HG03103 (cell line): ENCODE results near the gene CHL1.
"Not testable (repeated sequence)": the region's sequence is repeated elsewhere in the genome, so short reads cannot be mapped to it uniquely, and the experiment has no call there.

Experiments used
- ATAC-seq: cut with Tn5 transposase; IDR thresholded peaks from one replicate; pipeline ENCODE4 v1.9.1; 2021; ENCODE audit warnings: low read depth; ENCODE audit not compliant: unreplicated experiment

CHL1 gene

DNA sequence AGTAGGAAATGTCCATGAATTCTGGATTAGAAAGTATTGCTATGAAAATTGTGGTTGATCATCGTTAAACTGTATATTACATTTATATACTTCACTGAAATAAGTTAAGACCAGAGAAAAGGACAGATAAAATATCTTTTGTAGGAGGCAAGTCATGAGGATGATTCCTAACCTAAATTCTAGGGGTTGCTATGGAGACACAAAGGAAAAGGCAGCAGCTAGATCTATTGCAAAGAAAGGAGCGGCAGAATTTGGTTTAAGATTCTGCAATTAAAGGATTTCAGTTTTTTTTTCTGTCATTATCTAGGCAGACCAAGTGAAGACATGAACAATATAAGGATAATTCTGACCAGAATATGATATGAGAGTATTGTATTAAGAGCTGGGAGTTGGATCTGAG lies 136.1 kb downstream of the CHL1 start:
- no peak for ATAC-seq

GRCh38 chr3:335240-335639 lies 138.7 kb downstream of the CHL1 start:
- no peak for ATAC-seq

GRCh38 chr3:339351-339750 lies 142.8 kb downstream of the CHL1 start:
- no peak for ATAC-seq

DNA sequence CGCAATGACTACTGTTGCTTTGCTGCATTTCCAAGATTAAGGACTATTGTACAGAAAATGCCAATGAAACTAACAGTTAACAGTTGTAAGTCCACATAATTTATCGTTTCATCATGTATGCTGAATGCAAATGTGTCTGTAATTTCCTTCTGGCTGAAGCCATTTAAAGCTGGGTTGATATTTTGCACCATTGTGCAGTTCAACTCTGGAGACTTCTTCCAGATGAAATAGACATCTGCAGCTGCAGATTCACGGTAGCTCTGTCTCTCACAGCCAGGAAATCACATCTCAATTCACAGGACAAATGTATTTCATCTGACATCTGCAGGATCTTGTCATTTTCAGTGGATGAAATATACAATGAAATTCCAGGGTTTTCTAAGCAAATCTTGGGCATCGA lies 145.4 kb downstream of the CHL1 start:
- ATAC-seq = no peak

- ATAC-seq = no peak
Measured at GRCh38 chr3:346186-346585, 149.6 kb downstream of the CHL1 start.

GRCh38 chr3:347581-347980 lies 151.0 kb downstream of the CHL1 start:
- no peak for ATAC-seq

DNA sequence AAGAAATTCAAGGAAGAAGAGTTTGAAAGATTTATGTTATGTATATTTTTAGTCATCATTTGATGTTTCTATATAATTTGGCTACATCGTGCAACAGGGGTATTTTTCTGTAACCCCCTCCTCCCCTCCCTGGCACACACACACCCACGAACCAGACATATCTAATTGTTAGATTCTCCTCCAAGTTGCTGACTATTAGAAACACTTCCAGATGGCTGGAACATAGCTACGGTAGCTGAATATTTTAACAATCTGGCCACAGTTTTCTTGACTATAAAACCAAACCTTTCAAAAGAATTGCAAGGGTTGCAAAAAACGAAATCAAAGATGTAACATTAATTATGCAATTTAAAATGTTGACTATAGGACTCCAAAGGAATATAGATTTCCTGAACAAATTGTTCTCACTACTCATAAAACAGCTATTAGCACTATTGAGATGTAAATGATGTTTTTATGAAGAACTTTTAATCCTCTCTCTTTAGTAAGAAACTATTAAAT lies 154.4 kb downstream of the CHL1 start:
- no peak for ATAC-seq

DNA sequence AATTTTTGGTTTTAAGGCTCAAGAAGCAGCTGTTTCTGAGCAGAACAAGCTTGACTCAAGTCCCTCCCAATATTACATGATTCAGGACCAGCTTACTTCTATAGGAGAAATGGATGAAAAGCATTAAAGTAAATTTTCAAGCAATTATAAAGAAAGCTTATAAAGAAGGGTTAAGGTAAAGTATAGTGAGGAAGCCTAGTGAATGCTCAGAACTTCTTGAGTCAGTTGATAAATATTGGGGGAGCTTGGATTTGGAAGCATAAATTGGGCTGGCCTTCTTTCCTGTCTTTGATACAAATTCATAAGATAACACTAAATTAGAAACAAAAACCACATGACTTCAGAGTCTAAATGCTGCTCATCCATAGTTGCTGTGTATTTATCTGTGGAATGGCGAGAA lies 156.0 kb downstream of the CHL1 start:
- no peak for ATAC-seq

GRCh38 chr3:353191-353739 lies 156.7 kb downstream of the CHL1 start:
- no peak for ATAC-seq

- peak; percentile 66 for ATAC-seq
Measured at GRCh38 chr3:354432-354831, 157.9 kb downstream of the CHL1 start.

DNA sequence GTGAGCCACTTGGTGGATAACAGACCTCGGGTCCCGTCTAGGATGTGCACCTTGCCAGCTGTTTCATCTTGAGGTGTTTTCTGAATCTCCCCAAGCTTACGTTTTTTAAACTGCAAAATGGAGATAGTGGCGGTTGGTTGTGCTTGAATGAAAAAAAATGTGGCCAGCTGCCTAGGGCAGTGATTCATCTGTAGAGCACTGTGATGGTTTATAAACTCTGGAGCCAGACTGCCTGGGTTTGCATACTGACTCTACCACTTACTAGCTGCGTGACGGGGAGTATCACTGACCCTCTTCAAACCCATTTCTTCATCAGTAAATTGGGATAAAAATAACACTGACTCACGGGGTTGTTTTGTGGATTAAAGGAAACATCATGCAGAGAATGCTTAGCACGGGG lies 159.1 kb downstream of the CHL1 start:
- ATAC-seq = no peak

- no peak for ATAC-seq
Measured at GRCh38 chr3:356952-357351, 160.4 kb downstream of the CHL1 start.

DNA sequence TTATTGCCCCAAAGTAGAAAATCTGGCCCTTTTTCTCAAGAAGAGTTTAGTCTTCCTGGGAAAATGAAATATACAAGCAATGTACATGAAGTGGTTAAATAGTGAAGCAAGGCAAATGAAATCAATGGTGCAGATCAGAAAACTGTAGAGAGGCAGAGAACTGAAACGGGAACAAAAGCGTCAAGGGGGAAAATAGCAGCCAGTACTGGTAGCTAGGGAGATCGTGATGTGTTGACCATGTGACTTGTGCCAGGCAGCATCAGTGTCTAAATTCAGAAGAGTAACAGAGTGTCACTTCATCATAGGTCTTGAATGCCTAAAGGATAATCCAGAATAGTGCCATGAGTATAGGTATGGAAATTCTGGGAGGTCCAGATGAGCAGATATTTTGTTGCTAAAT lies 163.1 kb downstream of the CHL1 start:
- peak; percentile 41 for ATAC-seq

DNA sequence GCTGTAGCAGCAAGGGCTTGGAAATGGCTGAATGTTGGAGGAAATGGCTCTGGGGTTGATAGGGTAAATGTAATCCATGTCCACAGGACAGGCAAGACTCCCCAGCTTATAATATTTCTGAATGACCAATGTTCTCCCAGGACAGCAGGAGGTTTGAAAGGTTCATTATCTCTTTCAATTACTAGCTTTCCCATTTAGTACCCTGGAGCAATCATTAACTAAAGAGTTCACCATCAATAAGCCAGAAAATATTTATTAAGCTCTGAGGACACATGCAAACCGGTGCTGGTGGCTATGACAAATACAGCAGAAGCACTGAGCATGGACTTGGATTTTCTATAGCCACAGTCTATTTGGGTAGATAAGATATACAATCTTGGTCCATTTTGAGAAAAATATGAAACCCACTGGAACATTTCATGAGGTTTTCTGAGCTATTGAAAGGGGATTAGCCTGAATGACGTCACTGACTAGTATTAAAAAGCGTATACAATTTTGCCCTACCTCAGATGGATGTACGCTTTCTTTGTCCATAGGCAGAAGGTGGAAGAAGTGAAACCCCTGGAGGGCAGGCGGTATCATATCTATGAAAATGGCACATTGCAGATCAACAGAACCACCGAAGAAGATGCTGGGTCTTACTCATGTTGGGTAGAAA lies 166.2 kb downstream of the CHL1 start:
- ATAC-seq = no peak

- no peak for ATAC-seq
Measured at GRCh38 chr3:364287-364686, 167.7 kb downstream of the CHL1 start.

GRCh38 chr3:365268-365667 lies 168.7 kb downstream of the CHL1 start:
- no peak for ATAC-seq

GRCh38 chr3:366253-366652 lies 169.7 kb downstream of the CHL1 start:
- not testable (repeated sequence) for ATAC-seq

GRCh38 chr3:373193-373779 lies 176.7 kb downstream of the CHL1 start:
- no peak for ATAC-seq

DNA sequence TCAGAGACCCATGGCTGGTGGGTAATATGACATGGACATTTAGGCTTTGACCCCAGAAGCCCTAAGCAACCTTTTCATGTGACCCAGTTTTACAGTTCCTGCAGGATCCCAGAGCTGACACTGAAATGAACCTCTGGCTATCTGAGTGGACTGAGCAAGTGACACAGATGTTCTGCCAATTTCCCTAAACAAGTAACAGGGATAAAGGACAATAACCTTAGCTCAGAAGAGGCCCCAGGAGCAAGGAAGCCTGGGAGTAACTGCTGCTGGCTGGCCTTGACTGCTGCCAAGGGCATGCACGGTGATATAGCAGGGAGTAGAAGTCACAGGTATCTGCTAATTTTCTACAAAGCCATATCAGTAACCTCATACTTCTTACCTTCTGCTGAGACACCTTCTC lies 177.9 kb downstream of the CHL1 start:
- ATAC-seq = no peak

- peak; percentile 58 for ATAC-seq
Measured at GRCh38 chr3:377158-377561, 180.6 kb downstream of the CHL1 start.

- no peak for ATAC-seq
Measured at GRCh38 chr3:380801-381200, 184.2 kb downstream of the CHL1 start.

- no peak for ATAC-seq
Measured at GRCh38 chr3:385151-385550, 188.6 kb downstream of the CHL1 start.
